Caco-2 (cell line): ENCODE results near the gene LONP1. TPM values are rescaled to one million over a fixed set of nuclear protein-coding genes. Genes with fewer than 3 reads are reported as not detected.

ENCODE experiments used
- BruUV-seq: library from RNA; stranded (reverse); fragments of 400-500 nt; replicated peaks from 2 replicates; lab custom pipeline; 2021; lab: Mats Ljungman, UMichigan
- CTCF ChIA-PET: fragments of 300-600 bp; sonication (Branson Sonifier 250); formaldehyde crosslinking; loops from one replicate; lab custom pipeline; 2022; ENCODE audit warnings: antibody characterized with exemption; lab: Charles Lee
- POLR2A ChIA-PET: fragments of 300-600 bp; sonication (Branson Sonifier 250); formaldehyde crosslinking; loops from one replicate; lab custom pipeline; 2022; ENCODE audit warnings: antibody characterized with exemption; lab: Charles Lee
- DNase-seq, 2 experiments: peaks; one replicate each; pipeline versions ENCODE4 v3.0.0 to v3.0.0-alpha.2; 2020 to 2022
- H3K27me3 ChIP-seq: replicated peaks from 2 replicates; pipeline ENCODE4 v1.6.0; 2011; ENCODE audit warnings: low read length; ENCODE audit not compliant: control insufficient read depth, insufficient read depth
- H3K36me3 ChIP-seq: 2 replicates; pipeline ENCODE4 v1.5.1; 2011; ENCODE audit warnings: low read length; ENCODE audit not compliant: control insufficient read depth, insufficient read depth
- H3K4me1 ChIP-seq: fragments of 250-450 bp; sonication (Bioruptor Pico); 2 replicates; pipeline ENCODE4 v1.5.1; 2020; ENCODE audit warnings: mild to moderate bottlenecking
- H3K4me3 ChIP-seq: 2 replicates; pipeline ENCODE4 v1.5.1; 2011; ENCODE audit warnings: low read depth, mild to moderate bottlenecking, control low read depth, low read length
- H3K9me3 ChIP-seq: fragments of 250-450 bp; sonication (Bioruptor Pico); 2 replicates; pipeline ENCODE4 v1.5.1; 2020; ENCODE audit warnings: mild to moderate bottlenecking, moderate library complexity
- H3K27ac Mint-ChIP-seq: one replicate; pipeline ENCODE4 v1.8.0; 2022; ENCODE audit warnings: mixed read lengths; ENCODE audit not compliant: unreplicated experiment
- H3K27me3 Mint-ChIP-seq: one replicate; pipeline ENCODE4 v1.8.0; 2022; ENCODE audit warnings: mixed read lengths; ENCODE audit not compliant: insufficient read depth, unreplicated experiment
- H3K36me3 Mint-ChIP-seq: one replicate; pipeline ENCODE4 v1.8.0; 2022; ENCODE audit warnings: mild to moderate bottlenecking, mixed read lengths; ENCODE audit not compliant: insufficient read depth, unreplicated experiment
- H3K4me1 Mint-ChIP-seq: one replicate; pipeline ENCODE4 v1.8.0; 2022; ENCODE audit warnings: low read depth, mixed read lengths; ENCODE audit not compliant: unreplicated experiment
- H3K4me3 Mint-ChIP-seq: one replicate; pipeline ENCODE4 v1.8.0; 2022; ENCODE audit warnings: mild to moderate bottlenecking, moderate library complexity, mixed read lengths; ENCODE audit not compliant: unreplicated experiment
- H3K9me3 Mint-ChIP-seq: one replicate; pipeline ENCODE4 v1.8.0; 2022; ENCODE audit warnings: mixed read lengths; ENCODE audit not compliant: unreplicated experiment
- CTCF ChIP-seq, 2 experiments: fragments of 200-600 bp in 1 of 2; IDR thresholded peaks; 1 replicate in 1 of 2; 2 replicates in 1 of 2; pipeline versions ENCODE4 v1.5.1 to v1.8.0; 2011 to 2022; ENCODE audit warnings: antibody characterized with exemption in 1 of 2, control low read depth in 1 of 2, inconsistent platforms in 1 of 2, low read depth in 1 of 2, low read length in 1 of 2, mild to moderate bottlenecking in 1 of 2, moderate library complexity in 1 of 2; ENCODE audit not compliant: insufficient read depth in 1 of 2, severe bottlenecking in 1 of 2, unreplicated experiment in 1 of 2
- intact Hi-C: fragments of 100-400 bp; cut with micrococcal nuclease; formaldehyde crosslinking; loops from one replicate; pipeline ENCODE4 v1.10.0; 2022; ENCODE audit not compliant: unreplicated experiment
- total RNA-seq: library from RNA; stranded (reverse); gene quantifications from 2 replicates; pipeline ENCODE4 v1.2.3, GENCODE V29; 2022

Gene LONP1
- total RNA-seq, 1 experiment from 2014 or later: 208 TPM

DNA sequence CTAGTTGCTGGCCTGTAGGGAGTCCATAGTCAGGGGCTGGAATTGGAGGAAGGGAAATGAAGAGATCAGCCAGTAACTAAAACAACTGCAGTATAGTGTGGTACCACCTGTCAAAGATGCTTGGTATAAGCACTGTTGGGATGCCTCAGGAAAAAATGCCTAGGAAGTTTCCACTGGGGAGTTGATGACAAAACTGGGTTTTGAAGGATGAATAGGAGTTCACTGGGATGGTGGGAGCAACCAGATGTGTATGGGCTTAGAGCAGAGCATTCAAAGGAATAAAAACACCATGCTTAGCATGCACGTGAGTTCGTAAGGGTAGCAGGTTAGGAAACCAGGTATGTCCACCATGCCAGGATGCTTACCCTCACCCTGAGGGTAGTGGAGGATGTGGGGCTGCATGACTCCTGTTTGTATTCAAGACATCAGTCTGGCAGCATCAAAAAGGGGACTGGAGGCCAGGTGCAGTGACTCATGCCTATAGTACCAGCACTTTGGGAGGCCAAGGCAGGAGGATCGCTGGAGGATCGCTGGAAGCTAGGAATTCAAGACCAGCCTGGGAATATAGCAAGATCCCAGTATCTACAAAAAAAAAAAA is 7.6 kb upstream of the LONP1 start:
- H3K4me3 Mint-ChIP-seq: no peak overlapping the region
- POLR2A ChIA-PET: interaction anchor here (0.6 kb wide), 1 partner anchor 38 kb away, joined by 3 read pairs; no protein-coding TSS in a partner anchor
- no peak overlapping the region for H3K27ac Mint-ChIP-seq
- H3K9me3 Mint-ChIP-seq: no peaks in the 10 kb centered on the region
- Histone ChIP-seq H3K4me1 (no peaks in the 10 kb centered on the region), H3K4me3 (no peak overlapping the region), H3K27me3 (no peaks in the 10 kb centered on the region), H3K9me3 (peaks cover 10% of the 10 kb centered on the region), H3K36me3 (no peaks in the 10 kb centered on the region)
- no peak for TF ChIP-seq CTCF (IDR thresholded peaks at IDR 0.05; ENCODE audit: insufficient read depth in 1 of 2, low read depth in 1 of 2, low read length in 1 of 2, severe bottlenecking in 1 of 2, unreplicated experiment in 1 of 2)
- no TSS peak for BruUV-seq
- no peaks in the 10 kb centered on the region for H3K27me3 Mint-ChIP-seq
- no peaks in the 10 kb centered on the region for H3K4me1 Mint-ChIP-seq
- H3K36me3 Mint-ChIP-seq: peaks cover 5% of the 10 kb centered on the region
- no peak for DNase-seq
- CTCF ChIA-PET: interaction anchor here (1.1 kb wide), 1 partner anchor 76 kb away, joined by 4 read pairs; no protein-coding TSS in a partner anchor
- intact Hi-C loops: no loop called here

DNA sequence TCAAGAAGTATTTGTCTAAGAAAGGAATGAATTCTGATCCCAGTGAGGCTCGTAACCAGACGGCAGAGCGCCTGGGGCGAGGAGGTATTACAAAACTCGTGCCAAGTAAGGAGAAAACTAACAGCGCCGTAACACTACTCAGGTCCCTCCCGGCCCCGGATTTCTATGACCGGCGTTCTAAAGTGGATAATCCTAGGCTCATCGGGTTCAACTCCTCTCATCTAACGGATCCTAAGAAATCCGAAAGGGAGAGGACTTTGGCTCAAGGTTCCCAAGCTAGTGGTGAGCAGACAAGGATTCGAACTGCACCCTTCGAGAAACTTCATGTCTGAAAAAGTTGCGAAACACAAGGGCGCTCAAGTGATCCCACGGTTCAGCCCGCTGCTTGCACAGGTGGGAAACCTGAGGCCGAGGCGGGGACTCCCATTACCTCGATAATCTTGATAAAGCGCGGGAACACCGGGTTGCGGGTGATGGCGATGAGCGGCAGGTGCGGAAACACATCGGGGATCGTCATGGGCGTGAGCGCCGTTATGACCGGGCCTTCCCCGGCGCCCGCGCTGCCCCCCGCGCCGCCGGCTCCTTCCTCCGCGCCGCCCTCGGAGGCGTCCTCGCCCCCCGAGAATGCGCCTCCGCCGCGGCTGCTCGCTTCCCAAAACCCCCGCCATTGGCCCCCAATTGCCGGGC is 529 bp downstream of the LONP1 start:
- H3K4me1 ChIP-seq: no peaks in the 10 kb centered on the region
- Mint-ChIP-seq H3K4me3 (peak overlapping the region; percentile 84), H3K27ac (peak overlapping the region; percentile 93), H3K36me3 (peaks cover 56% of the 10 kb centered on the region), H3K9me3 (no peaks in the 10 kb centered on the region), H3K4me1 (no peaks in the 10 kb centered on the region), H3K27me3 (no peaks in the 10 kb centered on the region)
- H3K4me3 ChIP-seq: peak overlapping the region; percentile 98
- no peaks in the 10 kb centered on the region for H3K9me3 ChIP-seq
- no peaks in the 10 kb centered on the region for H3K27me3 ChIP-seq
- CTCF ChIA-PET: interaction anchor here (1.0 to 1.1 kb wide), 2 partner anchors 55 to 85 kb away, joined by 4 to 6 read pairs; no protein-coding TSS in a partner anchor
- peaks cover 1% of the 10 kb centered on the region; the same call in 1 of the 2 replicates for H3K36me3 ChIP-seq
- intact Hi-C loops: no loop called here
- DNase-seq: peak in 1 of 2 experiments; percentile 22
- TF ChIP-seq CTCF (IDR thresholded peaks at IDR 0.05; ENCODE audit: insufficient read depth in 1 of 2, low read depth in 1 of 2, low read length in 1 of 2, severe bottlenecking in 1 of 2, unreplicated experiment in 1 of 2): no peak
- POLR2A ChIA-PET: interaction anchor here (0.7 to 1.3 kb wide), 7 partner anchors 23 to 185 kb away, joined by 3 to 24 read pairs (median 8); partner anchors contain the start of genes NDUFA11 and RPL36
- TSS peak; percentile 68 for BruUV-seq

- CTCF ChIA-PET: interaction anchor here (1.1 kb wide), 1 partner anchor 55 kb away, joined by 6 read pairs; no protein-coding TSS in a partner anchor
- H3K9me3 Mint-ChIP-seq: no peaks in the 10 kb centered on the region
Observed at GRCh38 chr19:5718579-5719273, 1.2 kb downstream of the LONP1 start.

More at GRCh38 chr19:5718579-5719273, 1.2 kb downstream of the LONP1 start:
- Mint-ChIP-seq H3K4me1 (no peaks in the 10 kb centered on the region), H3K4me3 (peak overlapping the region; percentile 84), H3K36me3 (peaks cover 63% of the 10 kb centered on the region), H3K27me3 (no peaks in the 10 kb centered on the region), H3K27ac (peak overlapping the region; percentile 93)
- intact Hi-C loops: no loop called here
- Histone ChIP-seq H3K4me1 (no peaks in the 10 kb centered on the region), H3K9me3 (no peaks in the 10 kb centered on the region), H3K36me3 (peaks cover 1% of the 10 kb centered on the region; the same call in 1 of the 2 replicates), H3K27me3 (no peaks in the 10 kb centered on the region), H3K4me3 (peak overlapping the region; percentile 98)
- TF ChIP-seq CTCF (IDR thresholded peaks at IDR 0.05; ENCODE audit: insufficient read depth in 1 of 2, low read depth in 1 of 2, low read length in 1 of 2, severe bottlenecking in 1 of 2, unreplicated experiment in 1 of 2): no peak
- TSS peak; percentile 100 for BruUV-seq
- peak in 1 of 2 experiments; percentile 75 for DNase-seq
- POLR2A ChIA-PET: interaction anchor here (0.6 to 1.3 kb wide), 5 partner anchors 15 to 85 kb away, joined by 3 to 10 read pairs (median 5); partner anchors contain the start of gene RPL36
